GM06990 (cell line): Measurements from ENCODE around the gene WWP2.

ENCODE experiments used
- DNase-seq: peaks from one replicate; pipeline ENCODE4 v3.0.0-alpha.2; 2011; ENCODE audit not compliant: insufficient read length; ENCODE audit errors: extremely low read depth
- H3K27me3 ChIP-seq: replicated peaks from 2 replicates; pipeline ENCODE4 v1.6.0; 2011; ENCODE audit warnings: low read length; ENCODE audit not compliant: control insufficient read depth, insufficient read depth
- H3K36me3 ChIP-seq: 2 replicates; pipeline ENCODE4 v1.5.1; 2011; ENCODE audit warnings: low read length; ENCODE audit not compliant: control insufficient read depth, insufficient read depth
- H3K4me3 ChIP-seq: replicated peaks from 2 replicates; pipeline ENCODE4 v1.5.1; 2011; ENCODE audit warnings: low read depth, mild to moderate bottlenecking, control low read depth, low read length
- TF ChIP-seq, protein P1 (sequence below): IDR thresholded peaks from 2 replicates; pipeline ENCODE4 v1.5.1; 2011; ENCODE audit warnings: low read length, control low read depth, mild to moderate bottlenecking, inconsistent platforms; ENCODE audit not compliant: insufficient read depth, poor library complexity, severe bottlenecking

Gene WWP2

GRCh38 chr16:69936751-69937211 is 174.6 kb downstream of the WWP2 start:
- Histone ChIP-seq H3K27me3 (no peaks in the 10 kb centered on the region), H3K4me3 (no peak overlapping the region), H3K36me3 (peaks cover 36% of the 10 kb centered on the region)
- DNase-seq: no peak
- TF ChIP-seq, protein P1, sequence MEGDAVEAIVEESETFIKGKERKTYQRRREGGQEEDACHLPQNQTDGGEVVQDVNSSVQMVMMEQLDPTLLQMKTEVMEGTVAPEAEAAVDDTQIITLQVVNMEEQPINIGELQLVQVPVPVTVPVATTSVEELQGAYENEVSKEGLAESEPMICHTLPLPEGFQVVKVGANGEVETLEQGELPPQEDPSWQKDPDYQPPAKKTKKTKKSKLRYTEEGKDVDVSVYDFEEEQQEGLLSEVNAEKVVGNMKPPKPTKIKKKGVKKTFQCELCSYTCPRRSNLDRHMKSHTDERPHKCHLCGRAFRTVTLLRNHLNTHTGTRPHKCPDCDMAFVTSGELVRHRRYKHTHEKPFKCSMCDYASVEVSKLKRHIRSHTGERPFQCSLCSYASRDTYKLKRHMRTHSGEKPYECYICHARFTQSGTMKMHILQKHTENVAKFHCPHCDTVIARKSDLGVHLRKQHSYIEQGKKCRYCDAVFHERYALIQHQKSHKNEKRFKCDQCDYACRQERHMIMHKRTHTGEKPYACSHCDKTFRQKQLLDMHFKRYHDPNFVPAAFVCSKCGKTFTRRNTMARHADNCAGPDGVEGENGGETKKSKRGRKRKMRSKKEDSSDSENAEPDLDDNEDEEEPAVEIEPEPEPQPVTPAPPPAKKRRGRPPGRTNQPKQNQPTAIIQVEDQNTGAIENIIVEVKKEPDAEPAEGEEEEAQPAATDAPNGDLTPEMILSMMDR: no peak

- TF ChIP-seq, protein P1: no peak
- DNase-seq: no peak
- peaks cover 36% of the 10 kb centered on the region for H3K36me3 ChIP-seq
- H3K27me3 ChIP-seq: no peaks in the 10 kb centered on the region
- H3K4me3 ChIP-seq: no peak overlapping the region
Observed at GRCh38 chr16:69937465-69937951, 175.4 kb downstream of the WWP2 start.

DNA sequence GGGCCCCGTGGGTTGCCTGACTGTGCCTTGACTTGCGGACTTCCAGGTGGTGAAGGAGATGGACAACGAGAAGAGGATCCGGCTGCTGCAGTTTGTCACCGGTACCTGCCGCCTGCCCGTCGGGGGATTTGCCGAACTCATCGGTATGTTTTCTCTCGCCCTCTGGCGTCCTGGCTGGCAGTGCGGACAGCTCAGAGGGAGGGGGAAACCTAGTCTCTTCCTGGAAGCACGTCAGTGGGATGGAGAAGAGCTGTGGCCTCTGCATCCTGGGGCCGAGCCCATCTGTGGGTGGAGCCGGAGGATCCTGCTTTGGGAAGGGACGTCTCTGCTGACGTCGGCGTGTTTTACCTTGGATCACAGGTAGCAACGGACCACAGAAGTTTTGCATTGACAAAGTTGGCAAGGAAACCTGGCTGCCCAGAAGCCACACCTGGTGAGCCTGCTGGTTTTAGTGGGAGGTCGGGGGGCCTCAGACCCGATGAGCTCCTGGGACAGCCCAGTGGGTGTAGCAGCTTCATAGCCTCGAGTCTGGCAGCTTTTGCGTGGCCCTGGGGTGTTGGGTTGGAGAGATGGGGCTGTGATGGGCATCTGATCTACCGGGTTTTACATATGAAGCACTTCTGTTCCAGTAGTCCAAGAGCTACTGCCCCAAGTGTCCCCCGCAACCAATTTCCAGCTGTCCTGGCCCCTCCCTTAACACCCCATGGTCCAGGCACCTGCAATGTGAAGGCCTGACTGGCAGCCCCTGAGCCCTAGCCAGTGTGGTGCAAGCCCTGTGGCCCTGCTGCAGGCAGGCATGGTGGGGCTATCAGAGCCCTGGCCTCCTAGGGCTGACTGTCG is 177.1 kb downstream of the WWP2 start:
- Histone ChIP-seq H3K4me3 (no peak overlapping the region), H3K27me3 (no peaks in the 10 kb centered on the region), H3K36me3 (peaks cover 32% of the 10 kb centered on the region)
- TF ChIP-seq, protein P1: no peak
- no peak for DNase-seq

DNA sequence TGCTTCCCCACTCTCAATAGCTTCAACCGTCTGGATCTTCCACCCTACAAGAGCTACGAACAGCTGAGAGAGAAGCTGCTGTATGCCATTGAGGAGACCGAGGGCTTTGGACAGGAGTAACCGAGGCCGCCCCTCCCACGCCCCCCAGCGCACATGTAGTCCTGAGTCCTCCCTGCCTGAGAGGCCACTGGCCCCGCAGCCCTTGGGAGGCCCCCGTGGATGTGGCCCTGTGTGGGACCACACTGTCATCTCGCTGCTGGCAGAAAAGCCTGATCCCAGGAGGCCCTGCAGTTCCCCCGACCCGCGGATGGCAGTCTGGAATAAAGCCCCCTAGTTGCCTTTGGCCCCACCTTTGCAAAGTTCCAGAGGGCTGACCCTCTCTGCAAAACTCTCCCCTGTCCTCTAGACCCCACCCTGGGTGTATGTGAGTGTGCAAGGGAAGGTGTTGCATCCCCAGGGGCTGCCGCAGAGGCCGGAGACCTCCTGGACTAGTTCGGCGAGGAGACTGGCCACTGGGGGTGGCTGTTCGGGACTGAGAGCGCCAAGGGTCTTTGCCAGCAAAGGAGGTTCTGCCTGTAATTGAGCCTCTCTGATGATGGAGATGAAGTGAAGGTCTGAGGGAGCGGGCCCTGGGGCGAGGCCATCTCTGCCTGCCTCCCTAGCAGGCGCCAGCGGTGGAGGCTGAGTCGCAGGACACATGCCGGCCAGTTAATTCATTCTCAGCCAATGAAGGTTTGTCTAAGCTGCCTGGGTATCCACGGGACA is 177.9 kb downstream of the WWP2 start:
- TF ChIP-seq, protein P1: no peak
- Histone ChIP-seq H3K36me3 (peaks cover 32% of the 10 kb centered on the region), H3K4me3 (no peak overlapping the region), H3K27me3 (no peaks in the 10 kb centered on the region)
- no peak for DNase-seq

DNA sequence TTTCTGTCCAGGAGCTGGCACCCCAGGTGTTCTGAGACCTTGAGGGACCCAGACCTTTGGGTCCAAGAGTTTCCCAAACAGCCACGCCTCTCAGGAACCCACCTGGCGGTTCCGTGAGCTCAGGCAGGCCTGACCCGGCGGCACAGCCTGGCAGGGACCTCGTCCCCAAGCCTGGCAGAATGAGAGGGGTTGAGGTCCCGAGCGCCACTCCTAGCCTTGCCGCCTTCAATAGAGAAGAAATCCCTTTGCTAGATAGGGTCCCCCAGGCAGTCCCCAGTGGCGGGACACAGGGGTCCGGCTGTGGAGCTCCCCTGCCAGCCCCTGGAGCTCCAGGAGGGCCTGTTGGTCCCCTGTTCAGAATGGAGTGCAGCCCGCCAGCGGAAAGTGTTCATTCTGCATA is 178.5 kb downstream of the WWP2 start:
- TF ChIP-seq, protein P1: no peak
- H3K4me3 ChIP-seq: no peak overlapping the region
- DNase-seq: no peak
- peaks cover 29% of the 10 kb centered on the region for H3K36me3 ChIP-seq
- H3K27me3 ChIP-seq: no peaks in the 10 kb centered on the region
